ENCODE data around the gene PLD5.
"Not testable (repeated sequence)": the region's sequence is repeated elsewhere in the genome, so short reads cannot be mapped to it uniquely, and the experiment has no call there.

The PLD5 gene

DNA sequence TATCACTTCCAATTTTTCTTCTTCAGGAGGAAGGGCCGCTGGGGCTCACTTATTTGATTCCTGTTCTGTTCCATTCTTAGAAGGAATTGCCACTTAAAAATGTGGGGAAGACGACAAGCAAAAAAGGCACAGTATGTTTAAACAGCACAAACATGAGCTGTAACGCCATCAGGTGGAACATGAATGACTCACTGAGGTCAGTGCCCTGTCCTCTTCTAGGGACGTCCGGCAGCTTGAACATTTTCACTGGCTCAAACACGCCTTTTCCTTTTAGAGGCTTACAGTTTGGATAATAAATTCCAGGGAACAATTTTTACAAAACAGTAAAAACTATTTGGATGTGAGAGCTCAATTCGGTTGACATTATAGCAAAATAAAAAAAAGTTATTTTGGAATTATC lies 260.1 kb downstream of the PLD5 start:
- not testable (repeated sequence) for DNase-seq

GRCh38 chr1:242245255-242245654 lies 279.2 kb downstream of the PLD5 start:
- DNase-seq, result no peak

DNA sequence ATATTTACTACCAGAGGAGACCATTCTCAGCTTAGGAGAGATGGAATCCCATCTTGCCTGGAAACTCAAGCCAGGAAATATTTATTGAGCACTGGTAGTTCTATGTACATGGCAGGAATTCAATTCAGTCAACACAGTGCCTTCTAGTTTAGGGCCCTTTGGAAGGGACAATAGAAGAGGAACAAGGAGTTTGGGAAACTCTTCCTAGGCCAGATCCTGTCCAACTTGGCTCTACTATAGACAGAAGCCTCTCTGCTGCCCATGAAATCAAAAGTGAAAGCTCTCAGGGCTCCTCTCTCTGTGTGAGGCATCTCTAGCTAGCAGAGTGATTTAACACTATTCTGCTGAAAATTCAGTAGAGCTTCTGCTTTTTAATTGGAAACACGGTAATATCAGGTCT lies 281.0 kb downstream of the PLD5 start:
- no peak for DNase-seq

- DNase-seq, result no peak
These were observed 281.5 kb downstream of the PLD5 start for GRCh38 chr1:242242983-242243382.

DNA sequence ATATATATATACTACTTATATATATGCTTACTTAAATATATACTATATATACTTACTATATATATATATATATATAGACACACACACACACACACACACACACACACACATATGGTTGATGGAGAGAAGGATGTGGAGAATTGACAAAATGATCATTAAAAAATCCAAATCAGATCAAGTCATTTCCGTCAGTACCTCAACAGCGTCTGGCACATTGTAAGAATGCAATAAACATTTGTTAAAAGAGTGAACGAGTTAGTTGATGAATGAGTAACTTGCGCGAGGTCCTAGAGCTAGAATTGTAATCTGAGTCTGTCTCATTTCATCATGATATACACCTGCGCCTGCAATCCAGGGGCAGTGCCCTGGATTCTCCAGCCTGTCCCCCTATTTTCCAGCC lies 282.6 kb downstream of the PLD5 start:
- DNase-seq, result no peak

- no peak for DNase-seq
These were observed 283.8 kb downstream of the PLD5 start for GRCh38 chr1:242240691-242241090.

DNA sequence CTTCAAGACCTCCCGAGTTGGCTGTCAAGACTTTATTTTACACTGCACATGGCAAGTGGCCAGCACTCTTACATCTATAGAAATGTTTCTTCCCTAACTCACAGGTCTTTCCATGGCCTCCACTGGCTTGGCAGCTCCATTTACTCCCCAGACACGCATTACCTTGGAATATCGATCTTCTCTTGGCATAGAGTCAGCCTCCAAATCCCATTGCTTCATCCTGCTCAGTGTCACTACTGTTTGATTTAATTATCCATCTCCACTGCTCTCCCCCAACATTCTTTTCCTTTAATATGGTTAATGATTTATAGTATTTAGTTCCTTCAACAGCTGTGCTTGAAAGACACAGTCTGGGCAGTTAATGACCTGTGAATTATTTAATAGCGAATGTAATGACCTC lies 284.4 kb downstream of the PLD5 start:
- no peak for DNase-seq

DNA sequence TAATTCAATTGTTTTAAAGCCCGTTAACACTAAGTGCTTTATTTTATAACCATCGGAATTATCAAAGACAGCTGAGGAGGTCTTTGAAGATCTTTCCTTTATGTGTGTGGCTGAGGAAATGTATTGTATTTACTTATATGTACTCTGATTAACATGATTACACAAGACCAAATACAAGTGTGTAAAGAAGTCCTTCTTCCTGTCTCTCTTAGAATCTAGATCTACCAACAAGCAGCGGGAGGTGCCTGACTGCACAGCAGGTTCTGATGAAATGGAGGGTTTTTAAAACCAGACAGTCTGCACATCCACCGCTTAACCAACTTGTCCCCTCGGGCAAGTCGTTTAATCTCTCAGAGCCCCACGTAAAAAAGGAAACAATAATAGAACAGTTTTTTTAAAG lies 285.1 kb downstream of the PLD5 start:
- DNase-seq, result no peak

DNA sequence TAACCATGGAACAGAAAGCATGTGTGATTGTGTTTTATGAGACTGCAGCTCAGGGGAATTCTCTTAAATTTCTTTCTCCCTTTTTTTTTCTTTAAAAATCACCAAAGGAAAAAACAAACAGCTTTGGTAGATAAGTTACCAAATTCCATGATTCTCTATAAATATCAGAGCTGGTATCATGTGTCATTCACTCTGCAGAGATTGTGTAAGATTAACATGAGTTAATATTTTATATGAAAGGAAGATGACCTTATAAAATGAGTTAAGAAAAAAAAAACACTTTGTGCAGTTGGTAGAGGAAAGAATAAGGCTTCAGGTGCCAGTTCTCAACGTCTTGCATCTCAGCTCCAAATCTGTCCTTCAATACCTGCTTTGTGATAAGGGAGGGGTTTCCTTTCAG lies 287.4 kb downstream of the PLD5 start:
- no peak for DNase-seq

GRCh38 chr1:242228991-242229390 lies 295.5 kb downstream of the PLD5 start:
- no peak for DNase-seq

- DNase-seq, result no peak
These were observed 298.5 kb downstream of the PLD5 start for GRCh38 chr1:242225767-242226573.

- DNase-seq, result not testable (repeated sequence)
These were observed 299.4 kb downstream of the PLD5 start for GRCh38 chr1:242224878-242225766.

DNA sequence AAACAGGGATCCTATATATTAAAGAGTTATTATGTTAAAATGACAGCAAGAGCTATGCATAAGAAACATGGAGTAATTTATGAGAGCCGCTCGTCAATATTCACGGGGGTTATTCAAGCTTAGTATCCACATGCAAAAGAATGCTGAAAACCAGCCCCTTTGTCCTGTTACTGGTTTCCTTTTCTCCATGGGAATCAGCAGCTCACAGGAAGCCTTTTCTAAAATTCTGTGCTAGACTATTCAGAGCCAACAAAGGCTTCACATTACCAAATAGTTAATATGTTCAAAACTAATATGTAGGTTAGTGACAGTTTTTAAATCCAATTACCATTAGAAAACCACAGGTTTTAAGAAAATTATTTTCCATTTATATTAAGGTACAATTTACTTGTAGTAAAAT lies 300.0 kb downstream of the PLD5 start:
- DNase-seq, result no peak

GRCh38 chr1:242219905-242220304 lies 304.6 kb downstream of the PLD5 start:
- no peak for DNase-seq

DNA sequence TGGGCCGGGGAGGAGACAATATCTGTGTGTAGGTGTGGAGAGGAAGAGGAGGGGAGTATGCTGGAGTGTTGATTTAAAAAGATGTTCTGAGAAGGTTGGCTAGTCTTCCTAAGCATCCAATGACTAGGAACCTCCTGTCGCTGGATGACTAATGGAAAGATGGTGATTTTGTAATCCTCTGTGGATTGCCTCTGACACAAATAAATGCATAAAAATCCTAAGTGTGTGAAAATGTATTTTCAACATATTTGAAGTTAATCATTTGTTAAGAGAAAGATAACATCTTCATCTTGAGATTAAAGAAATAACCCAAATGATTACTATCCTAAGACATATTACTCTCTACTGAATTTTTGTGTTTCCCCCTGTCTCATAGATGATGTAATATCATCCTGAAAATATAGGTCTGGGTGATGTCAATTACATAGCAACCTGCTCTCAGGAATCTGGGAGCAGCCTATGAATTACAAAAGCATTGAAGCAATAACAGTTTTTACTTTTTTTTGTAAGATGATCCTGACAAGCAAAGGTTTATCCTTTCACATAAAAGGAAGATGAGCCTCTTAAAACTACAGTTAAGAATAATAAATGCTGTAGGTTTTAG lies 305.1 kb downstream of the PLD5 start:
- DNase-seq, result no peak

DNA sequence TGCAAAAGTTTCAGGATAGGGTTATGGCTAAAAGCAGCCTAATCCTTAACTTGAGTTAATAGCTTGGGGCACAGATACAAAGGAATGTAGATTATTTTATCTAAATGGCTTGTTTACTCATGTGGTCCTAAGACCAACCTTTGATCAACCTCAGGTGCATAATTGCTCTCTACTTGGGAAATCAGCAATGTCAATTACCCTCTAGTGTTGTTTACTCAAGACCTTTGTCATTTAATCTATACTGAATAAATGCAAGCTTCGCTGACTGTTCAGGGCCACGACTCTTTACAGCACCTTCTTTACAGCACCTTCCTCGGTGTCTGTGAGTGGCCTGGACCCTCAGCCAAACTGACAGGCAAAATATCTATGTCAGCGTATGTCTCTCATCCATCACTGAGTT lies 308.1 kb downstream of the PLD5 start:
- no peak for DNase-seq

- DNase-seq, result not testable (repeated sequence)
These were observed 310.0 kb downstream of the PLD5 start for GRCh38 chr1:242214455-242214854.

DNA sequence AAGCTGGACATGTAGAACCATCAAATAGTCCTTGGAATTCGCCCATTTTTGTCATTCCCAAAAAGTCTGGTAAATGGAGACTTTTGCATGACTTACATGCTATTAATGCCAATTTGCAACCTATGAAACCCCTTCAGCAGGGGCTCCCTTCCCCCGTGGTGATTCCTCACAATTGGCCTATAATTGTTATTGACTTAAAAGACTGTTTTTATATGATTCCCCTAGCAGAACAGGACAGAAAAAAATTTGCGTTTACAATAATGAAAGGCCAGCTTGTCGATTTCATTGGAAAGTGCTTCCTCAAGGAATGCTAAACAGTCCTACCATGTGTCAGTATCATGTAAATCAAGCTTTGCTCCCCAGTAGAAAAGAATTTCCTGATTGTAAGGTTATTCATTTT lies 311.5 kb downstream of the PLD5 start:
- not testable (repeated sequence) for DNase-seq

DNA sequence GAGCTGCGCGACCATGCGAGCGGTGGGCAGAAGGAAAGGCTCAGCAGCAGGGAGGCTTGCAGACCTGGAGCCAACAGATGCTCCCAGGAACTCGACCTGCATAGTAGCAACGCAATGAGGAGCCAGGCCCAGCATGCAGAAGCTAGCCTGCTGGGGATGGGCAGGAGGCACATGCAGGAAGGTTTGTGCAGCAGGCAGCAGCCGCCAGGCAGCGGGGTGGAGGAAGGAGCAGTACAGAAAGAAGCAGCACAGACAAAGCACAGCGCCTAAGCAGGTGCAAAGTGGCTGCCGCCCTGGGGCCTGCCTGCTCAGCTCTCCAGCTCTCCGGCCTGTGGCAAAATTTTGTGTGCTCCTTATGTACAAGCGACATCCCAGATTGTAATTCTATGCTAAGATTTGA lies 312.1 kb downstream of the PLD5 start:
- no peak for DNase-seq

DNA sequence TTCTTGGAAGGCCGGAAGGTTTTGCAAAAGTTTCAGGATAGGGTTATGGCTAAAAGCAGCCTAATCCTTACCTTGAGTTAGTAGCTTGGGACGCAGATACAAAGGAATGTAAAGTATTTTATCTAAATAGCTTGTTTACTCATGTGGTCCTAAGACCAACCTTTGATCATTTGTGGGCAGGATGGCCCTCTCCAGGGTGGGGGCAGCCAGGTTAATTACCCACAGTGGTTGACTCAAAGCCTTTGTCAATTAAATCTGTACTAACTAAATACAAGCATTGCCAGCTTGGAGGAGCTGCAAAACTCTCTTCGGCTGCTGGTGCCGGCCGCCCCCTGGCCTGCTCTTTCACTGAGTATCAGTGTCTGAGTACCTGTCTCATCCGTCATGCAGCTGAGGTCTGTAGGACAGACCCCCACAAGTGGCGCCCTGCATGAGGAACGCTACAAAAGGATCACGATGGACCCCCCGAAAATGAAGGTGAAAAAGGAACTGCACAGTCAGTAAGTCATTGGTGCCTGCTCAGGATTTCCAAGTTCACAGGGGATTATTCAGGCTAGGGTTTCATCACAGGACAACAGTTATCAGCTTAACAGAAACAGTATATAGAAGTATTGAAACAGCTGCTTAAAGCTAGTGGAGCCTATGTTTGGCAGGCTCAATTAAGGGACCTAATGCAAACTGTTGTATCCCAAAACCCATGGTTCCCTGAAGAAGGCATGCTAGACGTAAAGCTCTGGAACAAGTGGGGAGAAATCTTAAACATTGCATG lies 313.1 kb downstream of the PLD5 start:
- no peak for DNase-seq

DNA sequence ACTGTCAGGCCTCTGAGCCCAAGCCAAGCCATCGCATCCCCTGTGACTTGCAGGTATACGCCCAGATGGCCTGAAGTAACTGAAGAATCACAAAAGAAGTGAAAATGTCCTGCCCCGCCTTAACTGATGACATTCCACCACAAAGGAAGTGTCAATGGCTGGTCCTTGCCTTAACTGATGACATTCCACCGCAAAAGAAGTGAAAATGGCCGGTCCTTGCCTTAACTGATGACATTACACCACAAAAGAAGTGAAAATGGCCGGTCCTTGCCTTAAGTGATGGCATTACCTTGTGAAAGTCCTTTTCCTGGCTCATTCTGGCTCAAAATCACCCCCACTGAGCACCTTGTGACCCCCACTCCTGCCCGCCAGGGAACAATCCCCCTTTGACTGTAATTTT lies 314.2 kb downstream of the PLD5 start:
- not testable (repeated sequence) for DNase-seq

GRCh38 chr1:242209063-242209462 lies 315.4 kb downstream of the PLD5 start:
- no peak for DNase-seq

DNA sequence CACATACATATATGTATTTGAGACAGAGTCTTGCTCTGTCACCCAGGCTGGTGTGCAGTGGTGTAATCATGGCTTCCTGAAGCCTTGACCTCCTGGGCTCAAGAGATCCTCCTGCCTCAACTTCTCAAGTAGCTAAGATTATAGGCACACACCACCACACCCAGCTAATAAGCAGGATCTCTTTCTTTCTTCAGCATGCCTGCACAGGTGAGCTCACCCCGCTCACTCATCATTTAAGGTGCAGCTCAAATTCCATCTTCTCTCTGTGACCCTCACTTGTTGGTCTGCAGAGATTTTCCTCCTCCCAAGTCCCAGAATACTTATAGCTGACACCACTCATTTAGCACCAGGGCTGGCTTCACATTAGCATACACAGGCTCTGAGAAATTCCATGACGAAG lies 316.5 kb downstream of the PLD5 start:
- no peak for DNase-seq
